HEK293 (cell line): ENCODE data around the gene ZNF367.

ENCODE experiments used
- CTCF ChIP-seq: fragments of 450-650 bp; formaldehyde crosslinking; IDR thresholded peaks from 2 replicates; pipeline ENCODE4 v1.5.1; 2016; ENCODE audit warnings: missing biosample characterization, missing genetic modification characterization
- SP2 ChIP-seq: fragments of 450-650 bp; formaldehyde crosslinking; IDR thresholded peaks from 2 replicates; pipeline ENCODE4 v1.5.1; 2016; ENCODE audit warnings: missing biosample characterization, missing genetic modification characterization
- ZNF112 ChIP-seq: fragments of 450-650 bp; formaldehyde crosslinking; IDR thresholded peaks from 2 replicates; pipeline ENCODE4 v1.5.0; 2017; ENCODE audit warnings: missing biosample characterization, missing genetic modification characterization
- ZNF169 ChIP-seq: fragments of 450-650 bp; formaldehyde crosslinking; IDR thresholded peaks from 2 replicates; pipeline ENCODE4 v1.5.1; 2016; ENCODE audit warnings: missing biosample characterization, missing genetic modification characterization
- ZNF544 ChIP-seq: fragments of 450-650 bp; formaldehyde crosslinking; IDR thresholded peaks from 2 replicates; pipeline ENCODE4 v1.5.0; 2017; ENCODE audit warnings: missing biosample characterization, missing genetic modification characterization
- ZNF670 ChIP-seq: fragments of 450-650 bp; formaldehyde crosslinking; IDR thresholded peaks from 2 replicates; pipeline ENCODE4 v1.5.1; 2016; ENCODE audit warnings: missing biosample characterization, missing genetic modification characterization, low read depth

- no peak for TF ChIP-seq ZNF544 (tag by site-specific recombination)
- no peak for TF ChIP-seq SP2 (tag by site-specific recombination)
- no peak for TF ChIP-seq CTCF (tag by site-specific recombination)
- no peak for TF ChIP-seq ZNF112 (tag by site-specific recombination)
- no peak for TF ChIP-seq ZNF169 (tag by site-specific recombination)
- TF ChIP-seq ZNF670 = no peak
Observed at GRCh38 chr9:96343515-96344360, 74.4 kb downstream of the ZNF367 start.
